Measurements from ENCODE around the gene EID3. TPM values are rescaled to one million over a fixed set of nuclear protein-coding genes. Genes with fewer than 3 reads are reported as not detected.

The EID3 gene
- total and polyA plus RNA-seq, 2 of the 8 experiments (the other 6 are each of a cell fraction or from before 2014, with no cell fraction given) = 1.2 to 2.8 TPM

- no peak overlapping the region for H3K4ac ChIP-seq (replicated peaks; ENCODE audit: insufficient read length, low read depth, low read length)
- ChIA-PET POLR2A (ENCODE audit: partially characterized antibody) (interaction anchor here (1.5 kb wide), 1 partner anchor 344 kb away, joined by 3 read pairs; the partner anchor contains the start of gene TDG), CTCF (ENCODE audit: partially characterized antibody) (no interaction called here)
- H3K18ac ChIP-seq (ENCODE audit: extremely low read depth, low read length) = no peak overlapping the region
- H3K23me2 ChIP-seq (ENCODE audit: low read depth, low read length) = no peaks in the 10 kb centered on the region
- no peak overlapping the region for H4K8ac ChIP-seq (ENCODE audit: extremely low read depth, insufficient read depth, low read length)
- peaks cover 0 to 60% of the 10 kb centered on the region in 2 experiments; a peak in 3 of 4 replicates for H3K79me2 ChIP-seq (ENCODE audit: control insufficient read depth in 1 of 2, insufficient read depth in 2 of 2, low read length in 2 of 2)
- H3K36me3 ChIP-seq (ENCODE audit: control insufficient read depth in 2 of 4, insufficient read depth in 4 of 4, low read length in 3 of 4) = peaks cover 17 to 46% (median 25%) of the 10 kb centered on the region in 4 experiments
- no peak for FAIRE-seq
- H3K14ac ChIP-seq (ENCODE audit: insufficient read length) = no peak overlapping the region
- no peak overlapping the region for H4K91ac ChIP-seq (replicated peaks; ENCODE audit: insufficient read length, low read length)
- no peak overlapping the region for H3K27ac ChIP-seq (ENCODE audit: low read depth, low read length)
- no peak overlapping the region for H3K56ac ChIP-seq (replicated peaks; ENCODE audit: insufficient read length, low read depth, low read length)
- H2BK120ac ChIP-seq (replicated peaks; ENCODE audit: low read depth, low read length) = no peak overlapping the region
- H2AK5ac ChIP-seq (ENCODE audit: low read depth, low read length) = no peak overlapping the region
- no peak overlapping the region for H2AFZ ChIP-seq (ENCODE audit: low read length)
- H2BK12ac ChIP-seq (ENCODE audit: low read depth, low read length) = no peak overlapping the region
- peaks cover 9 to 11% of the 10 kb centered on the region in 2 experiments for H4K20me1 ChIP-seq (replicated peaks in 1 of 2; ENCODE audit: control insufficient read depth in 1 of 2, insufficient read depth in 2 of 2, low read length in 2 of 2)
- no peak overlapping the region for H2BK15ac ChIP-seq (ENCODE audit: low read length)
- no peak overlapping the region for H2BK20ac ChIP-seq (ENCODE audit: low read length)
- H3K4me3 ChIP-seq (ENCODE audit: extremely low read depth in 1 of 4, insufficient read depth in 2 of 4, low read depth in 3 of 4, low read length in 4 of 4) = no peak overlapping the region
- H3K9ac ChIP-seq (replicated peaks in 1 of 4; ENCODE audit: extremely low read depth in 1 of 4, low read depth in 3 of 4, low read length in 3 of 4) = no peak overlapping the region
- no peak overlapping the region for H3K23ac ChIP-seq (ENCODE audit: insufficient read length)
- WGBS, 2 experiments (ENCODE audit: extremely low coverage in 1 of 2, insufficient coverage in 1 of 2, insufficient read length in 1 of 2, insufficient replicate concordance in 2 of 2, low coverage in 1 of 2, low lambda C conversion rate in 2 of 2, missing lambda C conversion rate in 1 of 2) = 98% methylated on average over 4 of the region's 4 CpGs; no CpG with 5 or more reads in 1 of the 2 experiments
- no peaks in the 10 kb centered on the region for H3K27me3 ChIP-seq (replicated peaks in 1 of 4; ENCODE audit: control insufficient read depth in 3 of 4, extremely low read depth in 1 of 4, insufficient read depth in 3 of 4, low read length in 3 of 4)
- H3K9me3 ChIP-seq (ENCODE audit: insufficient read depth in 2 of 2, low read depth in 1 of 2, low read length in 1 of 2) = no peaks in the 10 kb centered on the region
- no peak overlapping the region for H3K4me2 ChIP-seq (ENCODE audit: insufficient read depth in 1 of 2, low read depth in 2 of 2, low read length in 2 of 2)
- H3K79me1 ChIP-seq (ENCODE audit: low read depth, low read length) = peaks cover 7% of the 10 kb centered on the region
- H2BK5ac ChIP-seq (ENCODE audit: low read depth, low read length) = no peak overlapping the region
- no peak for DNase-seq (ENCODE audit: low read depth in 1 of 2, low spot score in 2 of 2)
- TF ChIP-seq RNF2 (IDR thresholded peaks at IDR 0.05; ENCODE audit: borderline replicate concordance, low read depth, low read length, missing control alignments, poor library complexity, severe bottlenecking) (no peak), TCF12 (IDR thresholded peaks at IDR 0.05; ENCODE audit: low read depth, low read length) (no peak), SP1 (IDR thresholded peaks at IDR 0.05; ENCODE audit: low read depth, low read length) (no peak), PHF8 (conservative IDR thresholded peaks at IDR 0.05; ENCODE audit: low read depth, low read length) (no peak), RFX5 (IDR thresholded peaks at IDR 0.05; ENCODE audit: borderline replicate concordance, low read depth, low read length) (no peak), TAF1 (IDR thresholded peaks at IDR 0.05; ENCODE audit: low read depth, low read length) (no peak), GABPA (IDR thresholded peaks at IDR 0.05; ENCODE audit: borderline replicate concordance, insufficient read depth, low read length) (no peak), GTF2F1 (IDR thresholded peaks at IDR 0.05; ENCODE audit: borderline replicate concordance, low read depth, low read length) (no peak)
- H4K5ac ChIP-seq (ENCODE audit: insufficient read length, low read depth, low read length) = no peak overlapping the region
- H3K4me1 ChIP-seq (replicated peaks in 1 of 4; ENCODE audit: control insufficient read depth in 3 of 4, insufficient read depth in 4 of 4, low read length in 3 of 4) = peaks cover 0 to 7% (median under 1%) of the 10 kb centered on the region in 4 experiments; a peak in 2 of 7 replicates
Measured at GRCh38 chr12:104309446-104309993, 6.0 kb downstream of the EID3 start.
